ENCODE results near the gene GPR160. TPM values are rescaled to one million over a fixed set of nuclear protein-coding genes. Genes with fewer than 3 reads are reported as not detected.

GPR160 gene
- total RNA-seq, 3 donors from 2014 or later (not counting 1 experiment from before 2014, with no cell fraction given): 1.8 to 5.5 (median 3.8) TPM

- Histone ChIP-seq H3K4me3 (ENCODE audit: low read length) (no peak overlapping the region), H3K27ac (ENCODE audit: low read length) (no peak overlapping the region), H3K27me3 (ENCODE audit: control insufficient read depth, insufficient read depth, low read length) (no peaks in the 10 kb centered on the region), H3K36me3 (ENCODE audit: control insufficient read depth, insufficient read depth, low read length) (peaks cover 3% of the 10 kb centered on the region), H3K4me1 (ENCODE audit: control insufficient read depth, insufficient read depth, low read length) (no peaks in the 10 kb centered on the region), H3K9me3 (ENCODE audit: control insufficient read depth, insufficient read depth, low read length) (no peaks in the 10 kb centered on the region)
- 98% methylated on average over 12 of the region's 13 CpGs for WGBS (ENCODE audit: insufficient coverage)
- no peak for DNase-seq
- Mint-ChIP-seq H3K9me3 (no peaks in the 10 kb centered on the region), H3K27me3 (ENCODE audit: low read depth in 2 of 2) (no peaks in the 10 kb centered on the region), H3K4me3 (no peak overlapping the region), H3K36me3 (no peaks in the 10 kb centered on the region), H3K27ac (no peak overlapping the region), H3K4me1 (no peaks in the 10 kb centered on the region)
- intact Hi-C loops (cut with micrococcal nuclease): no loop called here
- ATAC-seq: no peak
- TF ChIP-seq, protein P1, sequence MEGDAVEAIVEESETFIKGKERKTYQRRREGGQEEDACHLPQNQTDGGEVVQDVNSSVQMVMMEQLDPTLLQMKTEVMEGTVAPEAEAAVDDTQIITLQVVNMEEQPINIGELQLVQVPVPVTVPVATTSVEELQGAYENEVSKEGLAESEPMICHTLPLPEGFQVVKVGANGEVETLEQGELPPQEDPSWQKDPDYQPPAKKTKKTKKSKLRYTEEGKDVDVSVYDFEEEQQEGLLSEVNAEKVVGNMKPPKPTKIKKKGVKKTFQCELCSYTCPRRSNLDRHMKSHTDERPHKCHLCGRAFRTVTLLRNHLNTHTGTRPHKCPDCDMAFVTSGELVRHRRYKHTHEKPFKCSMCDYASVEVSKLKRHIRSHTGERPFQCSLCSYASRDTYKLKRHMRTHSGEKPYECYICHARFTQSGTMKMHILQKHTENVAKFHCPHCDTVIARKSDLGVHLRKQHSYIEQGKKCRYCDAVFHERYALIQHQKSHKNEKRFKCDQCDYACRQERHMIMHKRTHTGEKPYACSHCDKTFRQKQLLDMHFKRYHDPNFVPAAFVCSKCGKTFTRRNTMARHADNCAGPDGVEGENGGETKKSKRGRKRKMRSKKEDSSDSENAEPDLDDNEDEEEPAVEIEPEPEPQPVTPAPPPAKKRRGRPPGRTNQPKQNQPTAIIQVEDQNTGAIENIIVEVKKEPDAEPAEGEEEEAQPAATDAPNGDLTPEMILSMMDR (IDR thresholded peaks at IDR 0.05): no peak
Observed at GRCh38 chr3:170078620-170079281, 41.0 kb downstream of the GPR160 start.

DNA sequence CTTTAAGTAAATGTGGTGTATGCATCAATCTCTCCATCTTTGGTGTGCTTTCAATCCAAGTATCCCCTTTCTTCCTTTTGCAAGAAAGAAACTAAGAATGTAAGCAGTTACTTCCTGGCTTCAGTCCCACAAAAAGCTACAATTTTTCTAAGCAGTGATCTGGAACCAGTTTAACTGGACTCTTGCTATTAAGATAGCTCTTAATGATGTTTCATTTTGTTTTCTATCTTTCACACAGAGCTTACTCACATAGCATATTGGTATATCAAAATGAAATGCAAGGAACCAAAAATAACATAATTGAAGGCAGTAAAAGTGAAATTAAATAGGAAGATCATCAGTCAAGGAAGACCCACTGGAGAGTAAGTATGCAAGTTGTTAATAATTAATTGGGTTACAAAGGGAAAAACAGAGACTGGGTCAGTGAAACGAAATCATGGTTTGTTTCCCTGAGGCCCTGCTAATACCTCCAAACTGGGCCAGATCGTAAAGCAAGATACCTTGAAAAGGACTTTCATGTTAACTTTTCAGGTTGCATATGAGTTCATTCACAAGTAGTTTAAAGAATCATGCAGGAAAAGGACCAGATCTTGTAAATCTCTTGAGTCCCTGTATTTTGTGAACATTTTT is 41.9 kb downstream of the GPR160 start:
- WGBS (ENCODE audit: insufficient coverage): 82% methylated on average over 2 of the region's 2 CpGs
- H3K27me3 Mint-ChIP-seq (ENCODE audit: low read depth in 2 of 2): no peaks in the 10 kb centered on the region
- TF ChIP-seq, protein P1 (IDR thresholded peaks at IDR 0.05): no peak
- Histone ChIP-seq H3K27ac (ENCODE audit: low read length) (no peak overlapping the region), H3K9me3 (ENCODE audit: control insufficient read depth, insufficient read depth, low read length) (no peaks in the 10 kb centered on the region), H3K36me3 (ENCODE audit: control insufficient read depth, insufficient read depth, low read length) (peaks cover 12% of the 10 kb centered on the region), H3K4me3 (ENCODE audit: low read length) (no peak overlapping the region), H3K4me1 (ENCODE audit: control insufficient read depth, insufficient read depth, low read length) (no peaks in the 10 kb centered on the region), H3K27me3 (ENCODE audit: control insufficient read depth, insufficient read depth, low read length) (no peaks in the 10 kb centered on the region)
- no peak for ATAC-seq
- no peak overlapping the region for H3K4me3 Mint-ChIP-seq
- no peak overlapping the region for H3K27ac Mint-ChIP-seq
- intact Hi-C loops (cut with micrococcal nuclease): no loop called here
- H3K36me3 Mint-ChIP-seq: no peaks in the 10 kb centered on the region
- DNase-seq: no peak
- no peaks in the 10 kb centered on the region for H3K9me3 Mint-ChIP-seq
- no peaks in the 10 kb centered on the region for H3K4me1 Mint-ChIP-seq

DNA sequence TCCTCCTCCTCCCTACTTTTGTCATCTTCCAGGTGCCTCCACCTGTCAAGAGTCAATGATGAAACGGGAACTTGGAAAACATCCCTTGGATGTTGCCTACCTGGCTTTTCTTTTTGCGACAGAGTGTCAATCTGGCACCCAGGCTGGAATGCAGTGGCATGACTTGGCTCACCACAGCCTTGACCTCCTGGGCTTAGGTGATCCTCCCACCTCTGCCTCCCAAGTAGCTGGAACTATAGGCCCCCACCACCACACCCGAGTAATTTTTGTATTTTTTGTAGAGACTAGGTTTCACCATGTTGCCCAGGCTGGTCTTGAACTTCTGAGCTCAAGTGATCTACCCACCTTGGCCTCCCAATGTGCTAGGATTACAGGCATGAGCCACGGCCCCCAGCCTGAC is 42.8 kb downstream of the GPR160 start:
- Mint-ChIP-seq H3K27ac (no peak overlapping the region), H3K9me3 (no peaks in the 10 kb centered on the region)
- H3K36me3 ChIP-seq (ENCODE audit: control insufficient read depth, insufficient read depth, low read length): peaks cover 16% of the 10 kb centered on the region

More for the DNA sequence above, 42.8 kb downstream of the GPR160 start:
- intact Hi-C loops (cut with micrococcal nuclease): no loop called here
- DNase-seq: no peak
- no peaks in the 10 kb centered on the region for H3K9me3 ChIP-seq (ENCODE audit: control insufficient read depth, insufficient read depth, low read length)
- no peak overlapping the region for H3K4me3 Mint-ChIP-seq
- H3K27me3 Mint-ChIP-seq (ENCODE audit: low read depth in 2 of 2): no peaks in the 10 kb centered on the region
- 98% methylated on average over 2 of the region's 4 CpGs for WGBS (ENCODE audit: insufficient coverage)
- no peaks in the 10 kb centered on the region for H3K4me1 Mint-ChIP-seq
- no peaks in the 10 kb centered on the region for H3K4me1 ChIP-seq (ENCODE audit: control insufficient read depth, insufficient read depth, low read length)
- no peak overlapping the region for H3K27ac ChIP-seq (ENCODE audit: low read length)
- no peaks in the 10 kb centered on the region for H3K27me3 ChIP-seq (ENCODE audit: control insufficient read depth, insufficient read depth, low read length)
- ATAC-seq: no peak
- TF ChIP-seq, protein P1 (IDR thresholded peaks at IDR 0.05): no peak
- H3K36me3 Mint-ChIP-seq: peaks cover 3% of the 10 kb centered on the region
- H3K4me3 ChIP-seq (ENCODE audit: low read length): no peak overlapping the region

Data from natural killer cell (primary cell).